ENCODE data around the gene FAM120B. TPM values are rescaled to one million over a fixed set of nuclear protein-coding genes. Genes with fewer than 3 reads are reported as not detected.

Gene FAM120B
- total and polyA plus RNA-seq, 2 experiments from 2014 or later = 17.1 to 29.1 TPM

DNA sequence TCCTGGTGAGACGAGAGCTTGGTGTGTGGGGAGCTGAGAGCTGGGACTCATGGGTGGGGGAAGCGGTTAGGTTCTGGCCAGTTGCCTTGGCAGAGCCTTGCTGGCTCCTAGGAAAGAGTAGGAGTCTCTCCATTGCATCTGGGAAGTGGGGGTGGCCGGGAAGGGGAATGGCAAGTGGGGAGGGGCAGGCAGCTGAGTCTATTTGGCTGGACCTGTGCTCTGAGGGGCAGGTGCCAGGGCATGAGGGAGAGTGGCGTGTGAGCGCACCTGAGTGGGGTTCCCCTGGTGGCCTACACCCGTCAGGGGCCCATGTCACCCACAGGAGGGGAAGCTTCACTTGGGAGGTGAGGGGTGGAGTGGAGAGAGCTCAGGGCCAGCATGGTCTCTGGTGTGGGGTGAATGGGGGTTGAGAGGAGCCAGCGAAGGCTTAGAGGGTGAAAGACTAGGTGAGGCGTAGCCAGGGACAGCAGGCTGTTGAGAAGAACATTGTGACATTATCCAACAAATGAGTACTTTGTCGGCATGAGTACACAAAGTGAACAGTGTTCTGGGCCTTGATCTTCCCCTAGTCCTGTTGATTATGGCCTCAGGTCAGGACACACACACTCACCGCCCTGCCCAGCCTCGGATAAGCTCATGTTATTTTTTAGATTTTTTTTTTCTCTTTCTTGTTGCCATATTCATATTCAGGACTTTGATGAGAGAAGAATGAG is 59.8 kb downstream of the FAM120B start:
- peaks cover 13% of the 10 kb centered on the region; the same call in 1 of the 2 replicates for H3K36me3 ChIP-seq (ENCODE audit: low read depth)
- TF ChIP-seq EZH2phosphoT487 (IDR thresholded peaks at IDR 0.05; ENCODE audit: insufficient read depth, low read depth) (no peak), EZH2 (IDR thresholded peaks at IDR 0.05; ENCODE audit: insufficient read depth, poor library complexity, severe bottlenecking) (no peak)
- no peak overlapping the region for H3K27ac ChIP-seq
- in situ Hi-C loops (cut with MboI) = no loop called here
- no peak overlapping the region for H2AFZ ChIP-seq
- no peaks in the 10 kb centered on the region for H4K20me1 ChIP-seq (ENCODE audit: insufficient read depth)
- DNase-seq = no peak
- H3K4me1 ChIP-seq (ENCODE audit: insufficient read depth) = no peaks in the 10 kb centered on the region
- no peaks in the 10 kb centered on the region for H3F3A ChIP-seq (ENCODE audit: insufficient read depth)
- no peak overlapping the region for H3K4me2 ChIP-seq (ENCODE audit: unreplicated experiment)
- 94 to 95% methylated on average over 11 of the region's 11 CpGs for WGBS, 2 experiments (ENCODE audit: low coverage in 1 of 2, low lambda C conversion rate in 2 of 2, missing lambda C conversion rate in 2 of 2)
- no peak overlapping the region for H3K4me3 ChIP-seq
- no peaks in the 10 kb centered on the region for H3K79me2 ChIP-seq (ENCODE audit: insufficient read depth)
- H3K9ac ChIP-seq = no peak overlapping the region
- no peaks in the 10 kb centered on the region for H3K27me3 ChIP-seq (replicated peaks; ENCODE audit: insufficient read depth)
- no peaks in the 10 kb centered on the region for H3K9me2 ChIP-seq (ENCODE audit: insufficient read depth)
- no peaks in the 10 kb centered on the region for H3K9me3 ChIP-seq (ENCODE audit: low read depth)

DNA sequence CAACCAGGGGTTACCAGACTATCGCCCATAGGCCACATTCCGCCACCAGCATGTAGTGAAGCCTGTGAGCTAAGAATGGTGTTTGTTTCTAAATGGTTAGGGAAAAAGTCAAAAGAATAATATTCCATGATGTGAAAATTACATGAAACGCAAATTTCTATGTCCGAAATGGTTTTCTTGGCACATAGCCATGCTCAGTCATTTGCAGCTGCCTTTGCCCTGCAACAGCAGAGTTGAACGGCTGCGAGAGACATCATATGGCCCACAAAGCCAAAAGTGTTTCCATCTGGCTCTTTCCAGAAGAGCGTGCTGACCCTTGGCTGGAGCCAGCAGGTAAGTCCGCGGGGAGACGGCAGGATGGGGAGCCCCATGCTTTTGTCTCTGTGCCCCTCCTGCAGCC is 60.7 kb downstream of the FAM120B start:
- 0 out of 2 replicates have a peak, but pooled peaks cover 11% of the 10 kb centered on the region for H3K36me3 ChIP-seq (ENCODE audit: low read depth)
- no peak overlapping the region for H3K9ac ChIP-seq
- H3K4me3 ChIP-seq = no peak overlapping the region
- no peak overlapping the region for H2AFZ ChIP-seq
- no peaks in the 10 kb centered on the region for H3K4me1 ChIP-seq (ENCODE audit: insufficient read depth)
- no peaks in the 10 kb centered on the region for H3K9me2 ChIP-seq (ENCODE audit: insufficient read depth)
- H4K20me1 ChIP-seq (ENCODE audit: insufficient read depth) = no peaks in the 10 kb centered on the region
- TF ChIP-seq EZH2 (IDR thresholded peaks at IDR 0.05; ENCODE audit: insufficient read depth, poor library complexity, severe bottlenecking) (no peak), EZH2phosphoT487 (IDR thresholded peaks at IDR 0.05; ENCODE audit: insufficient read depth, low read depth) (no peak)
- H3K27me3 ChIP-seq (replicated peaks; ENCODE audit: insufficient read depth) = no peaks in the 10 kb centered on the region
- H3K79me2 ChIP-seq (ENCODE audit: insufficient read depth) = no peaks in the 10 kb centered on the region
- in situ Hi-C loops (cut with MboI) = no loop called here
- WGBS, 2 experiments (ENCODE audit: low coverage in 1 of 2, low lambda C conversion rate in 2 of 2, missing lambda C conversion rate in 2 of 2) = 85% methylated on average over 10 of the region's 10 CpGs
- H3K27ac ChIP-seq = no peak overlapping the region
- no peak for DNase-seq
- no peak overlapping the region for H3K4me2 ChIP-seq (ENCODE audit: unreplicated experiment)
- H3K9me3 ChIP-seq (ENCODE audit: low read depth) = no peaks in the 10 kb centered on the region
- no peaks in the 10 kb centered on the region for H3F3A ChIP-seq (ENCODE audit: insufficient read depth)

- Histone ChIP-seq H3K4me2 (ENCODE audit: unreplicated experiment) (no peak overlapping the region), H3F3A (ENCODE audit: insufficient read depth) (no peaks in the 10 kb centered on the region), H4K20me1 (ENCODE audit: insufficient read depth) (no peaks in the 10 kb centered on the region), H3K79me2 (ENCODE audit: insufficient read depth) (no peaks in the 10 kb centered on the region), H3K4me3 (no peak overlapping the region), H3K27me3 (replicated peaks; ENCODE audit: insufficient read depth) (no peaks in the 10 kb centered on the region), H3K9me3 (ENCODE audit: low read depth) (no peaks in the 10 kb centered on the region), H3K9me2 (ENCODE audit: insufficient read depth) (no peaks in the 10 kb centered on the region), H3K27ac (no peak overlapping the region), H3K4me1 (ENCODE audit: insufficient read depth) (no peaks in the 10 kb centered on the region), H3K9ac (no peak overlapping the region), H2AFZ (no peak overlapping the region), H3K36me3 (ENCODE audit: low read depth) (0 out of 2 replicates have a peak, but pooled peaks cover 11% of the 10 kb centered on the region)
- DNase-seq = no peak
- TF ChIP-seq EZH2 (IDR thresholded peaks at IDR 0.05; ENCODE audit: insufficient read depth, poor library complexity, severe bottlenecking) (no peak), EZH2phosphoT487 (IDR thresholded peaks at IDR 0.05; ENCODE audit: insufficient read depth, low read depth) (no peak)
- in situ Hi-C loops (cut with MboI) = no loop called here
- 91 to 96% methylated on average over 2 of the region's 2 CpGs for WGBS, 2 experiments (ENCODE audit: low coverage in 1 of 2, low lambda C conversion rate in 2 of 2, missing lambda C conversion rate in 2 of 2)
Observed at GRCh38 chr6:170368544-170368943, 62.0 kb downstream of the FAM120B start.

GRCh38 chr6:170369403-170369802 is 62.8 kb downstream of the FAM120B start:
- no peaks in the 10 kb centered on the region for H3K4me1 ChIP-seq (ENCODE audit: insufficient read depth)
- H3K27me3 ChIP-seq (replicated peaks; ENCODE audit: insufficient read depth) = no peaks in the 10 kb centered on the region
- H3K9ac ChIP-seq = no peak overlapping the region
- H2AFZ ChIP-seq = no peak overlapping the region
- 95 to 96% methylated on average over 5 of the region's 5 CpGs for WGBS, 2 experiments (ENCODE audit: low coverage in 1 of 2, low lambda C conversion rate in 2 of 2, missing lambda C conversion rate in 2 of 2)
- H3K27ac ChIP-seq = no peak overlapping the region
- H3F3A ChIP-seq (ENCODE audit: insufficient read depth) = no peaks in the 10 kb centered on the region
- H3K4me3 ChIP-seq = no peak overlapping the region
- H4K20me1 ChIP-seq (ENCODE audit: insufficient read depth) = no peaks in the 10 kb centered on the region
- 0 out of 2 replicates have a peak, but pooled peaks cover 11% of the 10 kb centered on the region for H3K36me3 ChIP-seq (ENCODE audit: low read depth)
- H3K4me2 ChIP-seq (ENCODE audit: unreplicated experiment) = no peak overlapping the region
- TF ChIP-seq EZH2 (IDR thresholded peaks at IDR 0.05; ENCODE audit: insufficient read depth, poor library complexity, severe bottlenecking) = no peak
- TF ChIP-seq EZH2phosphoT487 (IDR thresholded peaks at IDR 0.05; ENCODE audit: insufficient read depth, low read depth) = no peak
- in situ Hi-C loops (cut with MboI) = no loop called here
- no peaks in the 10 kb centered on the region for H3K9me2 ChIP-seq (ENCODE audit: insufficient read depth)
- DNase-seq = no peak
- no peaks in the 10 kb centered on the region for H3K9me3 ChIP-seq (ENCODE audit: low read depth)
- H3K79me2 ChIP-seq (ENCODE audit: insufficient read depth) = no peaks in the 10 kb centered on the region
